Progenitor cell of endocrine pancreas (in vitro differentiated cells): Measurements from ENCODE around the gene EPGN. TPM values are rescaled to one million over a fixed set of nuclear protein-coding genes. Genes with fewer than 3 reads are reported as not detected.

Source experiments
- DNase-seq: peaks from one replicate; pipeline ENCODE4 v3.0.0; 2021; ENCODE audit warnings: low spot score; ENCODE audit not compliant: unreplicated experiment
- H3K27ac Mint-ChIP-seq: 2 replicates; pipeline ENCODE4 v1.8.0; 2021; ENCODE audit warnings: mild to moderate bottlenecking, moderate library complexity, mixed read lengths
- H3K27me3 Mint-ChIP-seq: 2 replicates; pipeline ENCODE4 v1.8.0; 2021; ENCODE audit warnings: mixed read lengths
- H3K36me3 Mint-ChIP-seq: 2 replicates; pipeline ENCODE4 v1.8.0; 2022; ENCODE audit warnings: mixed read lengths; ENCODE audit not compliant: insufficient read depth
- H3K4me1 Mint-ChIP-seq: 2 replicates; pipeline ENCODE4 v1.8.0; 2021; ENCODE audit warnings: low read depth, mixed read lengths
- H3K4me3 Mint-ChIP-seq: 2 replicates; pipeline ENCODE4 v1.8.0; 2021; ENCODE audit warnings: low read depth, mild to moderate bottlenecking, moderate library complexity, mixed read lengths
- H3K9me3 Mint-ChIP-seq: 2 replicates; pipeline ENCODE4 v1.8.0; 2021; ENCODE audit warnings: low read depth, mixed read lengths
- total RNA-seq: library from RNA; stranded (reverse); gene quantifications from 2 replicates; pipeline ENCODE4 v1.2.1, GENCODE V29; 2021
- TF ChIP-seq, protein P1 (sequence below): fragments of 200-600 bp; sonication (generic); IDR thresholded peaks from one replicate; pipeline ENCODE4 v1.5.0; 2021; ENCODE audit warnings: antibody characterized with exemption, mild to moderate bottlenecking; ENCODE audit not compliant: unreplicated experiment

Gene EPGN
- total RNA-seq, 1 donor from 2014 or later, result not detected

DNA sequence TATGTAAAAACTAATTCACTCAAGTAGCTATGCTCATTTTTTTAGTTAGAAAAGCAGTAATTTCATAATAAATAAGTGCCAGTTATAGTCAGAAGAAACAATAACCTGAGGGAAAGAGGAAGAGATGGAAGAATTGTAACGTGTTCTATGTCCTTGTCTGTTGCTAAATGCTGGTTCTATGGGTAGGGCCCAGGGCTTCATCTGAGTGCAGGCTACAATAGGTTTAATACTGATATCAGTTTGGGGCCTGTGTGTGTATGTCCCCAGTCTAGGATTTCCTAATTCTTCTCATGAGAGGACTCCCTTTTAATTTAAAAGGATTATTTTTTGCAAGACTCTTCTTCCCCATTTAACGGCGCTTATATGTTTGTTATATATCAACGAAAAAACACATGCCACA lies 53.4 kb downstream of the EPGN start:
- peaks cover 3% of the 10 kb centered on the region for H3K4me1 Mint-ChIP-seq
- H3K27ac Mint-ChIP-seq, result no peak overlapping the region
- no peak for DNase-seq
- TF ChIP-seq, protein P1, sequence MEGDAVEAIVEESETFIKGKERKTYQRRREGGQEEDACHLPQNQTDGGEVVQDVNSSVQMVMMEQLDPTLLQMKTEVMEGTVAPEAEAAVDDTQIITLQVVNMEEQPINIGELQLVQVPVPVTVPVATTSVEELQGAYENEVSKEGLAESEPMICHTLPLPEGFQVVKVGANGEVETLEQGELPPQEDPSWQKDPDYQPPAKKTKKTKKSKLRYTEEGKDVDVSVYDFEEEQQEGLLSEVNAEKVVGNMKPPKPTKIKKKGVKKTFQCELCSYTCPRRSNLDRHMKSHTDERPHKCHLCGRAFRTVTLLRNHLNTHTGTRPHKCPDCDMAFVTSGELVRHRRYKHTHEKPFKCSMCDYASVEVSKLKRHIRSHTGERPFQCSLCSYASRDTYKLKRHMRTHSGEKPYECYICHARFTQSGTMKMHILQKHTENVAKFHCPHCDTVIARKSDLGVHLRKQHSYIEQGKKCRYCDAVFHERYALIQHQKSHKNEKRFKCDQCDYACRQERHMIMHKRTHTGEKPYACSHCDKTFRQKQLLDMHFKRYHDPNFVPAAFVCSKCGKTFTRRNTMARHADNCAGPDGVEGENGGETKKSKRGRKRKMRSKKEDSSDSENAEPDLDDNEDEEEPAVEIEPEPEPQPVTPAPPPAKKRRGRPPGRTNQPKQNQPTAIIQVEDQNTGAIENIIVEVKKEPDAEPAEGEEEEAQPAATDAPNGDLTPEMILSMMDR, result no peak
- H3K27me3 Mint-ChIP-seq, result peaks cover 40% of the 10 kb centered on the region
- no peaks in the 10 kb centered on the region for H3K9me3 Mint-ChIP-seq
- H3K4me3 Mint-ChIP-seq, result no peak overlapping the region
- no peaks in the 10 kb centered on the region for H3K36me3 Mint-ChIP-seq

DNA sequence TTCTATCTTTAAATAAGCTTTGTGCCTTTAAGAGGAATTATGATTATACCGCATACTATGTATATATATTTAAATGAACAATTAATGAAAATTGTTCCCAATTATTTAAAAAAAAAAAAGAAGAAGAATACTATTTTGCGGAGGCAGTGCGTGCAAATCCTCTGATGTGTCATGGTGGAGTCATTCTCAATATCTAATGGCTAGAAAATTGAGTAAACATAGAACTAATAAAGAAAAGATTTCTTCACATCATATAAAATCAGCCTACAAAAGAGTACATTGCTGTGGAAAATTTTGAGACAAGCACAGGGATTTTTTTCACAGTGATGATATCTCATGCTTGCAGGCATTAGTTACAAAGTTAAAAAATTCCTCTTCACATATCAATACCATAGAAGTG lies 54.1 kb downstream of the EPGN start:
- H3K9me3 Mint-ChIP-seq, result no peaks in the 10 kb centered on the region
- no peak for DNase-seq
- no peaks in the 10 kb centered on the region for H3K36me3 Mint-ChIP-seq
- H3K27ac Mint-ChIP-seq, result no peak overlapping the region
- no peak overlapping the region for H3K4me3 Mint-ChIP-seq
- TF ChIP-seq, protein P1, result no peak
- H3K4me1 Mint-ChIP-seq, result peaks cover 3% of the 10 kb centered on the region
- peaks cover 46% of the 10 kb centered on the region for H3K27me3 Mint-ChIP-seq

- no peak for DNase-seq
- peaks cover 3% of the 10 kb centered on the region for H3K4me1 Mint-ChIP-seq
- H3K36me3 Mint-ChIP-seq, result no peaks in the 10 kb centered on the region
- TF ChIP-seq, protein P1, result no peak
- H3K4me3 Mint-ChIP-seq, result no peak overlapping the region
- no peaks in the 10 kb centered on the region for H3K9me3 Mint-ChIP-seq
- H3K27me3 Mint-ChIP-seq, result peaks cover 59% of the 10 kb centered on the region
- no peak overlapping the region for H3K27ac Mint-ChIP-seq
Measured at GRCh38 chr4:74364256-74364651, 56.0 kb downstream of the EPGN start.

DNA sequence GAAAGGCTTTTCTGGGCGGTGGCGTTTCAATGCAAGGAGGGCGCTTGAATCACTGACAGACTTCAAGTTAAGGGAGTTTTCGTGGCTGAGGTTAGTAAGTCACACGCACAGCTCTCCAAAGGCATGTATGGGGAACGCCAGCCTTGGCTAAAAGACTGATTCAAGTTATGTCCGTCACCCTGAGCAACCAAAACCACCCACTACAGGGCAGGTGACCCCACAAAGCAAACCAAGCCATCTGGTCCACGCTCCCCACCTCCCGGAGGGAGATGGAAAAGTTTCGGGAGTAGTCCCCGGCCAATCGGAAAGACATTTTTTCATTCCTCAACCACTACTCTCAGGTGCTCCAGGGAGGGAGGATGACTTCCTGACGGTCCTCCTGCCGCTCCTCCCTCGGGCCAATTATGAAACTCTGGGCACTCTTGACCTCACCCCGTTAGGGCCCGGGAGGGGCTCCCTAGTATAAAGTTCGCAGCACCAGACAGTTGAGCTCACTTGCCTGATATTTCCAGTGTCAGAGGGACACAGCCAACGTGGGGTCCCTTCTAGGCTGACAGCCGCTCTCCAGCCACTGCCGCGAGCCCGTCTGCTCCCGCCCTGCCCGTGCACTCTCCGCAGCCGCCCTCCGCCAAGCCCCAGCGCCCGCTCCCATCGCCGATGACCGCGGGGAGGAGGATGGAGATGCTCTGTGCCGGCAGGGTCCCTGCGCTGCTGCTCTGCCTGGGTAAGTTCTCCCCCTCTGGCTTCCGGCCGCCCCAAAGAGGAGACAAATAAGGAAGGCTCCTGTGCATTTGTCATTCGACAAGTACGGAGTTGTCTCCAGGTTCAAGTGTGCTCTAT lies 56.6 kb downstream of the EPGN start, which contains the start of gene EREG:
Gene EREG (plus strand): TSS at position 494 of the 840 bp plus-strand sequence. CDS start 164 bp downstream, at position 658.
- DNase-seq, result peak; percentile 20
- Mint-ChIP-seq H3K4me3 (peak within 1 kb of the TSS; percentile 51), H3K9me3 (no peaks in the 10 kb centered on the region), H3K27ac (no peak within 1 kb of the TSS), H3K36me3 (no peaks in the 10 kb centered on the region), H3K27me3 (peaks cover 59% of the 10 kb centered on the region), H3K4me1 (peaks cover 3% of the 10 kb centered on the region)
- TF ChIP-seq, protein P1, result no peak

- H3K27me3 Mint-ChIP-seq, result peaks cover 59% of the 10 kb centered on the region
Measured at GRCh38 chr4:74365761-74366160, 57.5 kb downstream of the EPGN start.

More at GRCh38 chr4:74365761-74366160, 57.5 kb downstream of the EPGN start:
- Mint-ChIP-seq H3K9me3 (no peaks in the 10 kb centered on the region), H3K36me3 (no peaks in the 10 kb centered on the region), H3K4me1 (peaks cover 3% of the 10 kb centered on the region), H3K27ac (no peak overlapping the region), H3K4me3 (no peak overlapping the region)
- DNase-seq, result peak; percentile 14
- TF ChIP-seq, protein P1, result no peak

Other genes starting within 250 kb of the EPGN start
- gene CXCL2, start 209.3 kb upstream of the EPGN start, total RNA-seq, result 0.50 and 0.78 TPM in 2 replicates
- gene MTHFD2L, start 150.4 kb upstream of the EPGN start, total RNA-seq, result 21.1 and 23.3 TPM in 2 replicates
- not detected in 2 replicates for gene EREG, start 56.7 kb downstream of the EPGN start, total RNA-seq
- gene AREG, start 136.7 kb downstream of the EPGN start, total RNA-seq, result 2.2 and 3.6 TPM in 2 replicates